ENCODE results near the gene LDLRAD4.

Gene LDLRAD4

DNA sequence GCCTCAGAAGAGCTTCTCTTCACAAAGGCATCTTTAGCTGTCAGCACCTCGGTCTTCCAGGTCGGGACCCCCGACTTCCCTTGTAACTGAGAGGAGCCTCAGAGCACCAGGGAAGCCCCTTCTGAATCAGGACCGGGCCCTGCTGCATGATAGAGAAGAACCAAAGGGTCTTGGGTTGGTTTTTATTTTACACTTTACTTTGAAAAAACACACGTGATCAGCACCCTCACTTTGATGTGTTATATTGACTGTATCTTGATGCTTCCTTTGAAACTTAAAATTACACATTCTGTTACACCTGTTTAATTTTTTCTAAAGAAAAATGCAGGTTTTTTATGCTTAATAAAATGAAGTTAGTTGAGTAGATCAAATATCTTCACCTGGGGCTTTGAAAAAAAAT lies 305.5 kb downstream of the LDLRAD4 start:
- Mint-ChIP-seq H3K4me3 (no peak overlapping the region), H3K4me1 (peaks cover 33% of the 10 kb centered on the region), H3K27ac (no peak overlapping the region), H3K9me3 (no peaks in the 10 kb centered on the region), H3K36me3 (no peaks in the 10 kb centered on the region), H3K27me3 (no peaks in the 10 kb centered on the region)

DNA sequence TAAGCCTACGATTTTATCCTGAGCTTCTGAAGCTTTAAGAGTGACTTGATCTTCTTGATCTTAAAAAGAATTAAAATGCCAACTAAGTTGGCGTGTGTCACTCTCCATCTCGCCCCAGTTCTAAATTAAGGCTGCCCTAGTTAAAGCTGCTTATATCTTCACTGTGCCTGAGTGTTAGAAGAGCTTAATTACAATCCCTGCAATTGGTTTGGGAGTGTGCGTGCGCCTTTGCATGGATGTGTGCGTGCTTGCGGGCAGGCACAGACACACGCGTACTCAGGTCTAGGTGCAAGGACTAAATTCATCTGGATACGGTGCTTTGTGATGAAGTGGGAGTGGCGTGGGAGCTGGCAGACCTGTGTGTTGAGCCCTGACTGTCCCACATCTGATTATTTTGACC lies 306.3 kb downstream of the LDLRAD4 start:
- Mint-ChIP-seq H3K4me3 (no peak overlapping the region), H3K9me3 (no peaks in the 10 kb centered on the region), H3K4me1 (peaks cover 33% of the 10 kb centered on the region), H3K27me3 (no peaks in the 10 kb centered on the region), H3K27ac (no peak overlapping the region), H3K36me3 (no peaks in the 10 kb centered on the region)

DNA sequence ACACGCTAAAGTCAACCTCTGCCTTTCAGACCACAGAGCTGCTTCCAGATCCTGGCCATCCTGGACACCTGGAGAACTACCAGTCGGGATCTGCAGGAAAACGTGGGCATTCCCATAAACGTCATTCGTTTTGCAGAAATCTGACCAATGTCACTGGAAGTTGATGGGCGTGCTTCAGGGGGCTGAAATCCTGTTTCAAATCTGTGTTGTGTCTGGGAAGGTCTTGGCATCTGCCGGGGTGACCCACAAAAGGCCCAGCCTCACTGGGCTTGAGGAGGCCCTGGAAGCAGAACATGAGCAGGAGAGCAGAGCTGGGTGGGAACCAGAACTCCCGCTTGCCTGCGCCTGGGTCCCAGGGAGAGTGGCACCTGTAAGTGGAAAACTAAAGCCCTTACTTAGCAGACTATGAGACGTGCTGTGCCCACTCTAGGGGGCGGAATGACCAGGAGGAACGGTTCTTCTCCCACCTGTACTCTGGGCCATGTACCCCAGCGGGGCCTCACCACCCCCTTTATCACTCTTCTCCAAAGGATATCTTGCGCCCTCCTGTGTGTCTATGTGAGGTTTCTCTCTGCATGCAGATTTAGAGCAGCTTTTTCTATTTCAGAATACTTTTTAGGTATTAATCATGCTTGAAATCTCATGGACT lies 306.9 kb downstream of the LDLRAD4 start:
- Mint-ChIP-seq H3K27ac (no peak overlapping the region), H3K4me1 (peaks cover 29% of the 10 kb centered on the region), H3K4me3 (no peak overlapping the region), H3K36me3 (no peaks in the 10 kb centered on the region), H3K27me3 (no peaks in the 10 kb centered on the region), H3K9me3 (no peaks in the 10 kb centered on the region)

DNA sequence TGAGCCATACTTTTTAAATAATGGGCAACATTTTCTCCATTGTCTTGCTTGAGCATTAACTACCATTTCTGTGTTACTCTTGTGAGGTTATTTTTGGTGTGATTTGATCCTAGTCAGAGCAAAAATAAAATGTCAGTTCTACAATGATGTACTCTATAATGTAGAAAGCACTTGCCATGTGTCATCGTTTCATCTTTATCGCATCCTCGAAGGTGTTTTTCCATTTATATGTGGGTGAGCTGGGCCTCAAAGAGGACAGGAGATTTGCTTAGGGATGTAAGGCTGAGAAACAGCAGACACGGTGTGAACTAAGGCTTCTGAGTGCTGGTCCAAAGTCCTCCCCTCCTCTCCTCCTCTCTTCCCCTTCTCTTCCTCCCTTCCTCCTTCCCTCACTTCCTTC lies 308.0 kb downstream of the LDLRAD4 start:
- H3K27me3 Mint-ChIP-seq: no peaks in the 10 kb centered on the region
- no peaks in the 10 kb centered on the region for H3K9me3 Mint-ChIP-seq
- H3K36me3 Mint-ChIP-seq: no peaks in the 10 kb centered on the region
- H3K4me3 Mint-ChIP-seq: no peak overlapping the region
- peaks cover 24% of the 10 kb centered on the region for H3K4me1 Mint-ChIP-seq
- no peak overlapping the region for H3K27ac Mint-ChIP-seq

DNA sequence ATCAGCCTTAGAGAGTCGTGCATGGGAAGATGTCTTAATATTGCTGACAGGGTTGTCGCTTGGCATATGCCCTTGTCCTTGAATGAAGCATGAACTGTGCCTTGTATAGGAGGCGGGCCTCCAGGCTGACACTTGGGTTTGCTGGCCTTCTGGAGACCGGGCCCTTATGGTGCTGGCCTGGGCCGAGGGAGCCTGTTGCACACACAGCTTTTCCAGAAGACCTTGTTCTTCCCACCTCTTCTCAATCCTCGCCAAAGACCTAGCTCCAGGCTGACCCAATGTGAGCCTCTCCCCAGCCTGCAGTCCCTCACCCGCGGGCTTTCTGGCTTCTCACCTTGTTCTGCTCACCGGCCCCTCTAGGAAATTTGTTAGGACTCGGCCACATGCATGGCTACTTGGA lies 308.7 kb downstream of the LDLRAD4 start:
- Mint-ChIP-seq H3K4me1 (peaks cover 23% of the 10 kb centered on the region), H3K9me3 (no peaks in the 10 kb centered on the region), H3K27ac (no peak overlapping the region), H3K4me3 (no peak overlapping the region), H3K36me3 (no peaks in the 10 kb centered on the region), H3K27me3 (no peaks in the 10 kb centered on the region)

DNA sequence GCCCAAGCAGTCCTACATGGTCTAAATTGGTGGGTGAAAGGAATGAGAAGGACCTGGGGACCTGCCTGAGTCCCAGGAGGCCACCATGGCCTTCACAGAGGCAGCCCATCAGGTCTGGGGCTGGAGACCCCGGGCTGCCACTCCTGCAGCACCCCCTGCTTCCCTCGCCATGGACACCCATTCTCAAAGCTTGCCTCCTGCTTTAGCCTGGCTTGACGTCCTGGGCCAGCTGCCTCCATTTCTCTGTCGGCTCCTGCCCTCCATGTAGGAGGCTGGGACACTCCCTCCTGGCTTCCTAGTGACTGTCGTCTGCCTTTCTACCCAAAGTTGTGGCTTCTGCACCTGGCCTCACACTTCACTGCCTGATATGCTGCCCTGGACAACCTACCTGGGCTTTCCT lies 309.2 kb downstream of the LDLRAD4 start:
- no peaks in the 10 kb centered on the region for H3K36me3 Mint-ChIP-seq
- H3K9me3 Mint-ChIP-seq: no peaks in the 10 kb centered on the region
- peaks cover 23% of the 10 kb centered on the region for H3K4me1 Mint-ChIP-seq
- no peak overlapping the region for H3K27ac Mint-ChIP-seq
- no peak overlapping the region for H3K4me3 Mint-ChIP-seq
- H3K27me3 Mint-ChIP-seq: no peaks in the 10 kb centered on the region

DNA sequence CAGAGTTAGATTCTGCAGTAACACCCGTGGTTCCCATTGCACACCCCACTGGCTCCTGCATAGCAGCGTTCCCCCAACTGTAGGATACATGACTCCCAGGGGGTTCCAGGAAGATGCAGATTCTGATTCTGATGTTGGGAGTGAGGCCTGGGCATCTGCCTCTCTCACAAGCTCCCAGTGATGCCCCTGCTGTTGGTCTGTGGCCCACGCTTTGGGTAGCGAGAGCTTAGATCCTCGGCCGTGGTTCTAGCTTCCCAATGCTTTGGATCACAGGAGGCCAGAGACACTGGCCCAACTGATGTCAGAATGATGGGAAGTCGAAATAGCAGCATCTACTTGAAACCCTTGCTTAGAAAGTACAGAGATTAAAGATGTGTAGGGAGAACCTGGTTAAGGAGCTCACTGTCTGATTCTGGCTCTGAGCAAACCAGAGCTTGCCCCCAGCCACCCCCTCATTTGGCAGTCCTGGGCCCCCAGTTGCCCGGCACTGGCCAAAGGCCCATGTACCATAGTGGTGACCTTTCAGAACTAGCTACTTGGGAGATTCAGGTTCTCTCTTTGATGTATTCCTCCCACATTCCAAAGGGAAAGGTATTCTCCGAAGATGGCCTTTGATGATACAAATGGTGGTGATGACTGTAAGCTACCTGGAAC lies 310.3 kb downstream of the LDLRAD4 start:
- H3K4me3 Mint-ChIP-seq: no peak overlapping the region
- H3K27ac Mint-ChIP-seq: no peak overlapping the region
- no peaks in the 10 kb centered on the region for H3K9me3 Mint-ChIP-seq
- H3K27me3 Mint-ChIP-seq: no peaks in the 10 kb centered on the region
- H3K36me3 Mint-ChIP-seq: no peaks in the 10 kb centered on the region
- peaks cover 31% of the 10 kb centered on the region for H3K4me1 Mint-ChIP-seq

DNA sequence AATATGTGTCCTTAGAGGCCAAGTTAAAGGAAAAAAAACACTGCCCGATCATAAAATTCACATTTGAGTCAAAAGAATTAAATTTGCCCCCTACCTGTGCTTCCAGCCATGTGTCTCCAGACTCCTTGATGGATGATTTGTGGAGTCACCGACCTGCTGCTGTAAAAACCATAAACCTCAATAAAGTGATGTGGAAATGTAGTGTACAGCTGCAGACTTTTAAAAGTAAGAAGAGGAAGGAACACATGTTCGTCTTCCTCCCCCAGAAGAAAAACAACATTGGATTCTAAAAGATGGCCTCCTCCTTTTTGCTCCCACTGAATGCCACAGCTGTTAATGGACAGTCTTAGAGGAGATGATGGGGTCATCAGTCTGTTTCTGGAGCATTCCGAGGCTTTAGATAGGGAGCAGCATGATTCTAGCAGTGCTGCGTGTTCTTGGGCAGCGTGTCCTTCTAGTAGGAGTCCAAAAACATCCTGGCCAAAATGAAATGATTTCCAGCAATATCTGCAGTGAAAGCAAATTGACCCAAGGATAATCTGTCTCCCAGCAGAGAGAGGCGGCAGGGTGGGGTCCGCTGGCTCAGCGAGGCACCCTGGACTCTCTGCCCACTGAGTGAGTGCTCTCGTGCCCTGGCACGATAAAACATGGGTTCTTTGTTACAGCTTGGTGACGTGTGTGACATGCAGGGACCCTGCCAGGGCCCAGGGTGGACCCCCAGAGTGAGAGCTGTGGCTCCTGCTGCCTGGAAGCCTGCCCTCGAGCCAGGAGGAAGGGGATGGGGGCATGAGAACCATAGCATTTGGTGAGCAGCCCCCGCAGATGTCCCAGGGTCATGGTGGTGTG lies 311.7 kb downstream of the LDLRAD4 start:
- Mint-ChIP-seq H3K27me3 (no peaks in the 10 kb centered on the region), H3K27ac (no peak overlapping the region), H3K36me3 (no peaks in the 10 kb centered on the region), H3K9me3 (no peaks in the 10 kb centered on the region), H3K4me1 (peaks cover 35% of the 10 kb centered on the region), H3K4me3 (no peak overlapping the region)

DNA sequence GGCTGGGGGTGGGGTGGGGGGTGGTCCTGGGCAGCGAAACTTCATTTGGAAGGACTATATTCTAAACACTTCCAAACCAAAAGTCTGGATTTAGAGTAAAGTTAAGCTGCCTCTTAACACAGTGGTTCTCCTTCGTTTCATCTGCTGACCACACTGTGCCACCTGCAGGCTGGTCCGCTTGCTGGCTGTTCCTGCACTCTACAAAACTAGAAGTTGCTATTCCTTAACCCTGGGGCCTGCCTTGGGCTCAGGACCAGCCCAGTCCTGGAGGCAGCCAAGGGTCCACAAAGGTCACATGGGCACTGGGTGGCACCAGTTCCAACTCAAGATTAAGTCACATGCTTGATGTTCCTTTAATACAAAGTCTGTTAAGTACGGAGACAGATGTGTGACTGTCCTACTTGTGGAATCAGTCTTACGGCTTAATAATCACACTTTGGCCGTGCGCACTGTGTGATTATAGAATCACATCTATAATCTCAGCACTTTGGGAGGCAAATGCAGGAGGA lies 312.4 kb downstream of the LDLRAD4 start:
- H3K27me3 Mint-ChIP-seq: no peaks in the 10 kb centered on the region
- H3K27ac Mint-ChIP-seq: no peak overlapping the region
- H3K36me3 Mint-ChIP-seq: no peaks in the 10 kb centered on the region
- H3K9me3 Mint-ChIP-seq: no peaks in the 10 kb centered on the region
- peaks cover 42% of the 10 kb centered on the region for H3K4me1 Mint-ChIP-seq
- H3K4me3 Mint-ChIP-seq: no peak overlapping the region

DNA sequence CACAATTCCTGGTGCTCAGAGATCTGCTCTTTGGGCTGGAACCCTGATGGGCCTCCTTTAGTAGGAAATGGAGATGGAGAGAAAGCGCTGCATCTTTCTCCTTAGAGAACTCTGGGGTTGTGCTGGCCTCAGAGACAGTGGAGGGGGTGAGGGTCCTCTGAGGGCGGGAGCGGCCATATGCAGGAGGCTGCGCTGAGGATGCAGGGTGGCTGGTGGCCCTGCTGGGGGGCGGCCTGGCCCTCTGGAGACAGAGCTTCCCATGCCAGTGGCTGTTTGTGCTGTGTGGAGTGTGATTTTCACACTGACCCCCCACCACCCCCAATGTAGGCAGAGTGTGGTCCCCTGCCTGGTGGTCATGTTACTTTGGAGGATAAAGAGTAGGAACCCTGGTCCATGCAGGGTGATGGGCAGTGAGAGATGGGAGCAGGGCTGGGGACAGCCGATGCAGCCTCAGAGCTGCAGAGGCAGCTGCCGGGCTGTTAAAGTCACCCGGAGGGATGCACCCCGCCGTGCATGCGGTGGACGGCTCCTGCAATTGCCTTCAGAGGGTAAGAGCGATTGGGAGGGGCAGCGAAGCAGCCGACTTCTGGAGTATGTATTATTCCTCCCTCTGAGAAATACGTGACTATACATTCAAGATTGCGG lies 313.2 kb downstream of the LDLRAD4 start:
- H3K4me3 Mint-ChIP-seq: no peak overlapping the region
- peaks cover 48% of the 10 kb centered on the region for H3K4me1 Mint-ChIP-seq
- H3K27ac Mint-ChIP-seq: no peak overlapping the region

DNA sequence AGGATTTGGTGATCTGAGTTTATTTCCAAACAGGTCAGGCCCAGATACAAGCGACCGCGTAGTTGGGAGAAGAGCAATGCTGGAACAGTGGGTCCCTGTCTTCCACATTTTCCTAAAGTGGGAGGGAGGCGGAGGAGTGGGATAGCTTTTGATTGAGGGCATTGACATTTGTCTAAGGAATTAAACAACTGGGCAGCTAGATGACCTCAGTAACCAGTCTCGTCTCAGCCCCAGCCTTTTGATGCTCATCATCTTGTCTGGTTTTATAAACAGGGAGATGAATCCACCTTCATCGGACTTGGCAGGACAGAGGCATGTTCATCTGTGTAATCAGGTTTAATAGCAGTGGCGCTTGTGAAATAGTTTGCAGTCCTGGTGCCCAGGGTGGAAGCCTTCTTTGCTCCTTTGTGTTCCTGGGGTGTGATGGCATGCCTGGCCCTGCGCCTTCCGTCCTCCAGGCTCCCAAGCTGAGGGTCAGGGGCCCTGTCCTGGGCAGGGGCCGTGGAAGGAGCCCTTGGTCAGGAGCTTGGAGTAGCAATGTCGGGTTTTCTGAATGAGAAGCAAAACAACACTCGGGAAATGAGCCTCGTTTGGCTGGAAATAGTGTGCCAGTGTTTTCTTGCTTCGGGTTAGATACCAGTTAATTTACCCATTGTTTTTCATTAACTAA lies 314.0 kb downstream of the LDLRAD4 start:
- Mint-ChIP-seq H3K9me3 (no peaks in the 10 kb centered on the region), H3K4me3 (no peak overlapping the region), H3K4me1 (peaks cover 53% of the 10 kb centered on the region), H3K27ac (no peak overlapping the region), H3K27me3 (no peaks in the 10 kb centered on the region), H3K36me3 (no peaks in the 10 kb centered on the region)

More for the DNA sequence above, 313.2 kb downstream of the LDLRAD4 start:
- Mint-ChIP-seq H3K36me3 (no peaks in the 10 kb centered on the region), H3K9me3 (no peaks in the 10 kb centered on the region), H3K27me3 (no peaks in the 10 kb centered on the region)

DNA sequence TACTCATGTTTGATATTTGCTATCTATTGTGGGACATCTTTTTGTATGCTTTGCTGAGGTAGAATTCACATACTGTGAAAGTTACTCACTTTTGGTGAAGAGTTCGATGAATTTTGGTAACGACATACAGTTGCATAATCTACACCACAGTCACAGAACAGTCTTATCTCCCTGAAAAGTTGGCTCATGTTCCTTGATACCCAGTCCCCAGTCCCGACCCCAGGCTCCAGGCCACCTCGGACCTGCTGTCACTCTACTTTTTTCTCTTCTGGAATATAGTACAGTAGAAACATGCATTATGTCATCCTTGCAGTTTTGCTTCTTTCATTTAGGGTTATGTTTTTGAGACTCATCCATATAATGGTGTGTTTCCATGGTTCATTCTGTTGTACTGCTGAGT lies 316.1 kb downstream of the LDLRAD4 start:
- Mint-ChIP-seq H3K4me3 (no peak overlapping the region), H3K9me3 (no peaks in the 10 kb centered on the region), H3K36me3 (no peaks in the 10 kb centered on the region), H3K27me3 (no peaks in the 10 kb centered on the region), H3K4me1 (peaks cover 74% of the 10 kb centered on the region), H3K27ac (no peak overlapping the region)

DNA sequence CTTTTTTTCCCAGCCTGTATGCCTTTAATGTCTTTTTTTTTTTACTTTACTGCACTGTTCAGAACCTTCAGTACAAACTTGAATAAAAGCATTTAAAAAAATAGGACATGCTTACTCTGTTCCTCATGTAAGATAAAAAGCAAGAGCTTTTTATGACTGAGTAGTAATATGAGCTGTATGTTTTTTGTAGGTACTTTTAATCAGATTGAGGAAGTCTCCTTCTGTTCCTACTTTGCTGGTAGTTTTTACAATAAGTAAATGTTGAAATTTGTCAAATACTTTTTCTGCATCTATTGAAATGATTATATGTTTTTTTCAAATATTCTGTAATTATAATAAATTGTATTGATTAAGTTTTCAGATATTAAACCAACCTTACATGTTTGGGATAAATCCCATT lies 318.0 kb downstream of the LDLRAD4 start:
- Mint-ChIP-seq H3K27ac (no peak overlapping the region), H3K27me3 (no peaks in the 10 kb centered on the region), H3K4me3 (no peak overlapping the region), H3K4me1 (peaks cover 91% of the 10 kb centered on the region), H3K9me3 (no peaks in the 10 kb centered on the region), H3K36me3 (peaks cover 3% of the 10 kb centered on the region)

DNA sequence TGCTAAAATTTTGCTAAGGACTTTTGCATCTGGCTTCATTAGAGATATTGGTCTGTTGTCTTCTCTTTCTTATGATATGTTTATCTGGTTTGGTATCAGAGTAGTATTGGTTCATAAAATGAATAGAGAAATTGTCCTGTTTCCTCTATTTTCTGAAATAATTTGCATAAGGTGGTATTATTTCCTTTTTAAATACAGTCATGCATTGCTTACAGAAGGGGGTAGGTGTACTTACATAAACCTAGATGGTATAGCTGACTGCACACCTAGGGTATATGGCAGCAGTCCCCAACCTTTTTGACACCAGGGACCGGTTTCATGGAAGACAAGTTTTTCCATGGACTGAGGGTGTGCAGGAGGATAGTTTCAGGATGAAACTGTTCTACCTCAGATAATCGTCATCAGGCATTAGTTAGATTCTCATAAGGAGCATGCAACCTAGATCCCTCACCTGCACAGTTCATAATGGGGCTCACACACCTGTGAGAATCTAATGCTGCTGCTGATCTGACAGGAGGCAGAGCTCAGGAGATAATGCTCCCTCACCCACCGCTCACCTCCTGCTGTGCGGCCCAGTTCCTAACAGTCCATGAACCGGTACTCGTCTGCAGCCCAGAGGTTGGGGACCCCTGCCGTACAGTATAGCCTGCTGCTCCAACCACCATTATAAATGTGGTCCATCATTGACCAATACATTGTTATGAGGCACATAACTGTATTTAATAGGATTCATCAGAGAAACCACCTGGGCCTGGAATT lies 318.6 kb downstream of the LDLRAD4 start:
- H3K4me3 Mint-ChIP-seq: no peak overlapping the region
- H3K36me3 Mint-ChIP-seq: peaks cover 3% of the 10 kb centered on the region
- no peaks in the 10 kb centered on the region for H3K27me3 Mint-ChIP-seq
- H3K27ac Mint-ChIP-seq: no peak overlapping the region
- H3K9me3 Mint-ChIP-seq: no peaks in the 10 kb centered on the region
- peaks cover 88% of the 10 kb centered on the region for H3K4me1 Mint-ChIP-seq
